RPMI7951 (cell line): Measurements from ENCODE around the gene ACSS1. TPM values are rescaled to one million over a fixed set of nuclear protein-coding genes. Genes with fewer than 3 reads are reported as not detected.

Experiments used
- DNase-seq: peaks from one replicate; pipeline ENCODE4 v3.0.0-alpha.2; 2012; ENCODE audit warnings: low read depth
- total RNA-seq: library from RNA; depleted of rRNA; stranded (reverse); fragments of >200 nt; shearing (Covaris generic); gene quantifications from 2 replicates; pipeline ENCODE4 v1.2.3, GENCODE V29; 2014

ACSS1 gene
- total RNA-seq, 1 experiment from 2014 or later = 1.6 TPM

DNA sequence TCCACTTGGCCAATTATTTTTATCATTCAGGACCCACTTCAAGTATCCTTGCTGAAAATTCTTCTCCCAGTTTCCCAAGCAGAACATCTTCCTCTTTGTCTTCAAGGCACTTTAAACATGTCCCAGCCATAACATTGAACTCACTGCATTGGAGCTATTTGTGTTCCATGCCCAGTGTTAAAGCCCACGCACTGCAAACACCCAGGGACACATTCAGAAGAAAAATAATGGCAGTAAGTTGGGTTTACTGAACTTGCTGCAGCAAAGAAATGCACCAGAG lies 63.8 kb downstream of the ACSS1 start:
- DNase-seq = no peak

DNA sequence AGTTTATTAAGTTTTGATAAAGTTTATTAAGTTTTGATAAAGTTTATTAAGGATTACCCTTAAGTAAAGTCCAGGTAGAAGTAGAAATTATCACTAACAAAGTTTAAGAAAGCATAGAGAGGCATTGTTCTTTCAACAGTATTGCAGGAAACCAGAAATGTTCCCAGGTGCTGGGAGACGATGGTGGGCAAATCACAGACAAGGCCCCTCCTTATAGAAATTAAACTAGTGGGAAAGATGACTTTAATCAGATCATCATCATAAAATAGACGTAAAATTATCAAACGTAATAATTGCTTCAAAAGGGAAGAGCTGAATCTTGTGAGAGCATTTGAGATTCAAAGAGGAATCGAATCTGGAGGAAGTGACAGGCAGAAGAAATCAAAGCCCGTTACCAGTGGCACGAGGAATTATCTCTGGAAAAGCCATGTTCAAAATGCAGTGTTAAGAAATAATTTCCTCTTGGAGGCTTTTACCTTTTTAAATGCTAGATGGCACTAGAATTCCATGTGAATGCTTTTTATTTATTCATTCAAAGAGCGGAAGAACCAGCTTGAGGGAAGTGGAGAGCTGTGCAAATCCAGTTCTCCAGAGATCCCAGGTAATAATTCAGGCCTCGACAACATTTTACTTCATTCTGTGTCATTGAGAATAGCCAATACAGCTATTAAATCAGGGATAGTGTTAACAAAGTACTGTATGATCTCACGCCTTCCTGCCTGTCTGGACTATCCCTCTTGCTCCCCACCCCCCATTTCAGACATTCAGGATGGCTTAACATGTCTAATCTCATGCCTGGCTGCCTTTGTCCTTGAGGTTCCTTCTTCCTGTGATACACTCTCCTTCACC lies 64.4 kb downstream of the ACSS1 start:
- peak; percentile 73 for DNase-seq

DNA sequence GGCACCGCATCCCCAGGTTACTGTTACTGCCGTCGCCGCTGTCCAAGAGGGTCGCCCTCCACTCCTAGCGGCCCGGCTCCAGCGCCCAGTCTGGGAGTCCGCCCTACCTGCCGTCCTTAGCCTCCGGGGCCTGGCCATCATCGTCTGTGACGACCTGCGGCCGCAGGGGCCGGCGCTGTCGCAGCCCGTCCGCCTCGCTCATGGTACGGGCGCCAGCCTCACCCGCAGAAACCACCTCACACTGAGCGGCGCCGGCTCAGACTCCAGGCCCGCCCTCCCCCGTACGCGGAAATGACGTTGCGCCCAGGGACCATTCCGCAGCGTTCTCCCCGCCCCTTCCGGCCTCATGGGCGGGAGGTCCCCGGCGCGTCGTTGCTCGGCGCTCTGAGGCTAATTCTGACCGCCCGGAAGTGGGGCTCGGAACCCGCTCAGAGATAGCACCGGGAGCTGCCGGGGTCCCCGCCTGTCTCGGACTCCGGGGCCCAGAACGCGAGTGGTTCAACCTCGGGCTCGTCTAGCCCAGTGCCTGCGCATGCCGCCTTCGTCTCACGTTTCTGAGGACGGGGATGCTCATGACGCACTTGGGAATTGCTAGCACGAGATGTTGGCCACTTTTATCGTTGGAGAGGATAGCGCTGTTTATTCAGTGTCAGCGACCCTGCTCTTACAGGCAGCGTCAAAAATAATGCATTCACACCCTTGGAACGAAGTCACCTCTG lies 65.3 kb downstream of the ACSS1 start, which contains the start of gene APMAP:
Gene APMAP, minus strand, starts transcription at position 265 of the 719 bp plus-strand sequence. Its CDS starts 63 bp downstream, at position 202.
- DNase-seq = peak; percentile 95

DNA sequence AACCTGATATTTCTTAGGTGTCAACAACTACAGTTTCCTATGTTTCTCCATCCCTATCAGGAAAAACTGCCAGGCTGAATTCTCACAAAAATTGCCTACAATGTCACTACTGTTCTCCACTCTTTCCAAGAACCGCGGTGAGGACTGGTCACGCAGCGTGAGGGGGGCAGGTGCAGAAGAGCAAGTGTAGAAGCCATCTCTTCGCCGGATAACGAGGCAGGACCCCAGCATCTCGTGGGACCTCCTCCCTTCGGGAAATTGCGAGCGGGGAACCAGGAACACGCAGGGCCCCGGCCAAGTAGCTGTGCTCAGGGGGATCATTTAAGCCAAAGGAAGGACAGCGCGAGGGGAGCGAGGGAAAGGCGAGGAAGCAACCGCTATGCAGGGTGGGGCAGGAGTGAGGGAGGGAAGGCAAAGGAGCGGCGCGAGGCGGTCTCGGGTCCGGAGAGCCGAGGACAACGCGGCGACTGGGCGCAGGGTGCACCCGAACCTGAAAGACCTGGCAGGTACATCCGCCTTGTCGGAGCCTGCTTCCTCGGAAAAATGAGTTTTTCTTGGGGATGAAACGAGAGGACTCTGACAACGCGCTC lies 65.9 kb downstream of the ACSS1 start:
- DNase-seq = peak; percentile 35

DNA sequence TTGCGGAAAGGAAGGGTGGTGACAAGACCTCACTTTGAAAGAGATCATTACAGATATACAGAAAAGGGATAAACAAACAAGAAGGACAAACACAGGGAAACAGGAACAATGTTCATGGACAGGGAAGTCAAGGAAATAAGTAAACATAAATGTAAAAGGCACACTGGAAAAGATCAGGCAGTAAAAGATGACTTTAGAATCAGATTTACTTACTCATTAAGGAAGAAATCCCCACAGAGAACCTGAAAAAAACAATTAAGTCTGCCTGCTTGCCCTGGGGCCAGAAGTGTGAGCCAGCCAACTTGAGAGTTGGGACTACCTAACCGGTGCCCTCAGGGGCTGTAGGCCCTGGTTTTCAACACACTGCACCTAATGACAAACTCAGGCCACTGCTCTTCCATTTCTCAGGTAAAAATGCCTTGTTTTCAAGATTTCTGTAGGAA lies 67.1 kb downstream of the ACSS1 start:
- peak; percentile 41 for DNase-seq

DNA sequence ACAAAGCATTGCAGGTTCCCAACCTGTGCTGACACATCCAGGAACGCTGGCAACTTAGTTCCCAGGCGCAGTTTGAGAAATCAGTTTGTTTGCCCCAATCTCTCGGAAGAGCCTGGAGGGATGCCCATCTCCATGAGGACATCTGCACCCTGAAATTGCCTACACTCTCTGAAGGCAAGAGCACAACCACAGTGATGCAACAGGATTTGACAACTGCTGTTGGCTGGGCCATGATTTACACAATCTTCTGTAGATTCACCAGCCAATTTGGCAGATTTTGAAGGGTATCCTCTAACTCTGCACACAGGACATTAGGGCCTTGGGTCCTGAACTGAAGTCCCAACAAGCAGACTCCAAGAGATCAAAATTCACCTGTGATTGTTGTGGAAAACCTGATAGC lies 68.8 kb downstream of the ACSS1 start:
- no peak for DNase-seq

GRCh38 chr20:24987873-24988835 lies 69.8 kb downstream of the ACSS1 start:
- DNase-seq = no peak

GRCh38 chr20:24987244-24987643 lies 70.7 kb downstream of the ACSS1 start:
- DNase-seq = no peak

DNA sequence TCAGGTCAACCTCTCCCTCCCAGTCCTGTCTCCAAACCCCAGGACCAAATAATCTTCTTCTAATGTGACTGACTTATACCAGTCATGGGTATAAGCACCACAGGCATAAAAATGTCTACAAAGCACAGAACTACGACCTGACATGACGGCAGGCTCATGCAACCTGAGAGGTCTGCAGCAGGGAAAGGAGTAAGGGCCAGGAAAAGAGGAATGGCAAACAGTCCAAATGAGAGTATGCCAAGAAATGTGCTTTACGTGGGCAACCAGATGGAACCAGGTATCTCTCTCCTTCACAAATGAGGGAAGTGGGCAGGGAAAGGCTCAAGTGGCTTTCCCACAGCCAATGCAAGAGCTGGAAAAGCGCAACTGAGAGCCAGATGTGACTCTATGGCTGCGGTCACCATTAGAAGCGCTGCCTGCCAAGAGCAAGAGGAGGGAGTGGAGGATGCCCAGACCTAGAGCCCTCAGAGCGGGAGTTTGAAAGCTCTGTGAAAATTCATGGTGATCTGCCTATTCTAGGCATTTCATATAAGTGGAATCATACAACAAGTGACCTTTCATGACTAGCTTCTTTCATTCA lies 71.4 kb downstream of the ACSS1 start:
- no peak for DNase-seq

- no peak for DNase-seq
Observed at GRCh38 chr20:24985802-24986201, 72.1 kb downstream of the ACSS1 start.

DNA sequence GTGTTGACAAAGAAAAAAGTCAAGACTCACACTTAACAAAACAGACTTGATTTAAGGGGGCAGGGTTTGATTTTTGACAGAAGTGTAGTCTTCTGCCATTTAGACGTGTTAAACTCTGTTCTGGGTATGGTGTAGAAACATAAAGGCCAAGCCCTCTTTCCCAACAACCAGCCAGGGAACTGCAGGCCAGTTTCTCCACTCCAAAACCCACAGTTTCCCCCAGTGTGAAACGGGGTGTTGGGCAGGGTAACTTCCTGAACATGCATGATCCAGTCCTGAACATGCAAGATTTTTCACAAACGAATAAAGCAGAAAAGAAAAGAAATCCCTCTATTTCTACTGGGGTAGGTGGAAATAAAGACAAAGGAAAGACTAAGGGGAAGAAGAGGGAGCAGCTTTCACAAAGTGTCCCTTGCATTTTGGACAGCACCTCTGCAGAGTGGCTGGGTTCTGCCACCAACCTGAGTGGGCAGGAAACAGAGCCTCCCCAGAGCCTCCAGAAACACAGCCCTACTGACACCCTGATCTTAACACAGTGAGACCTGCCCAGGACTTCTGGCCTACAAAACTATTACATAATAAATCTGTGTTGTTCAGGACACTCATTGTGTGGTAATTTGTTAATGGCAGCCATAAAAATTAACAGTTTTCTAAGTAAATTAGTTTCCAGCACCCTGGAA lies 72.8 kb downstream of the ACSS1 start:
- DNase-seq = no peak

DNA sequence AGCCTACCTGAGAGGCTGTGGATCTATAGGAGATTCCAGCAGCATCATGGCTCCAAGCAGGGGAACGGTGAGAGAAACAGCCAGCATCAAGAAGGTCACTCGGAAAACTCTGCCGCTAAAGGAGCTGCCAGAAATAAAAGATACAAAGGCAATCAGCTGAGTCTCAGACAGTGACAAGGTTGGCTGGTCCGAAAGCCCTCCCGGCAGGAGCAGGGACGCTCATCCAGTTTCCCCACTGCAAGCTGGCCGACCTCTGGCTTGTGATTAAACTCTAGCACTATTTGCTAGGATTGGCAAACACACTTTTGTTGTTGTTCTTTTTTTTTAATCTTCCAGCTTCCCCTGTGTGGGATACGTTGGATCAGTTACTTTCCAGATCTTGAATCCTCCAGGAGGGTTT lies 74.0 kb downstream of the ACSS1 start:
- no peak for DNase-seq

GRCh38 chr20:24981790-24982189 lies 76.1 kb downstream of the ACSS1 start:
- DNase-seq = no peak

DNA sequence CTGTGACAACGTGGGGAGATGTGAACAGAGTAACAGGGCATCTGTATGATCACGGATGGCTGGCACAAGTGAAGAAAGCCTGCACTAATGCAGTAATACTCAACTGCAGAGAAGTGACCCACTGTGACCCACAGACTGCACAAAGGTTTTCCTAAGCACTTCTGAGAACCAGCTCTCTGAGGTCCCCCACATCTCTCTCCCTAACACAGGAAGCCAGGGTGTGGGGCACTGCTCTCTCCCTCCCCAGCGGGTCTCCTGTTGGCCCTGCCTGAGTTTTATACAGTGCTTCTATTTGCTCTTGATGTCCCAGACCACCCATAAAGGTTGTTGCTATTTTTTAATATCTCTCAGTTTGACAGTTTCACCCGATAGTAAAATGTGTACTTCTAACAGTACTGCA lies 76.7 kb downstream of the ACSS1 start:
- no peak for DNase-seq

DNA sequence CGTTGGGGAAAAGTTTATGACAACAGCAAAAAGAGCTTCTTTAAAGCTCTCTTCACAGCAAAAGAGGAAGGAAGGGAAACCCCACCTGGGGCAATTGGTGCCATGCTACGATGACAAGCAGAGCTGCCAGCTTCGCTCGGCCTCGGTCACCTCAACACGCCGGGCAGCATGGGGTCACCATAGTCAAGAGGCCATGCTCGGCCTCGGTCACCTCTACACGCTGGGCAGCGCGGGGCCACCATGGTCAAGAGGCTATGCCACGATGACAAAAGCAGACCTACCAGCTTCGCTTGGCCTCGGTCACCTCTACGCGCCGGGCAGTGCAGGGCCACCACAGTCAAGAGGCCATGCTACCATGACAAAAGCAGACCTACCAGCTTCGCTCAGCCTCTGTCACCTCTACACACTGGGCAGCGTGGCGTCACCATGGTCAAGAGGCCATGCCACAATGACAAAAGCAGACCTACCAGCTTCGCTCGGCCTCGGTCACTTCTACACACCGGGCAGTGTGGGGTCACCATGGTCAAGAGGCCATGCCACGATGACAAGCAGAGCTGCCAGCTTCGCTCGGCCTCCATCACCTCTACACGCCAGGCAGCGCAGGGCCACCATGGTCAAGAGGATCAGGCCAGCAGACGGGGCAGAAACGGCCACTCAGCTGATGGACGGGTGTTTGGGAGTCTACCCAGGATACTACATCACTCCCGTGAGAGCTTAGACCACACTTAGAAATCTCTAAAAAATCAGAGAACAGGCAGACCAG lies 77.5 kb downstream of the ACSS1 start:
- DNase-seq = no peak

DNA sequence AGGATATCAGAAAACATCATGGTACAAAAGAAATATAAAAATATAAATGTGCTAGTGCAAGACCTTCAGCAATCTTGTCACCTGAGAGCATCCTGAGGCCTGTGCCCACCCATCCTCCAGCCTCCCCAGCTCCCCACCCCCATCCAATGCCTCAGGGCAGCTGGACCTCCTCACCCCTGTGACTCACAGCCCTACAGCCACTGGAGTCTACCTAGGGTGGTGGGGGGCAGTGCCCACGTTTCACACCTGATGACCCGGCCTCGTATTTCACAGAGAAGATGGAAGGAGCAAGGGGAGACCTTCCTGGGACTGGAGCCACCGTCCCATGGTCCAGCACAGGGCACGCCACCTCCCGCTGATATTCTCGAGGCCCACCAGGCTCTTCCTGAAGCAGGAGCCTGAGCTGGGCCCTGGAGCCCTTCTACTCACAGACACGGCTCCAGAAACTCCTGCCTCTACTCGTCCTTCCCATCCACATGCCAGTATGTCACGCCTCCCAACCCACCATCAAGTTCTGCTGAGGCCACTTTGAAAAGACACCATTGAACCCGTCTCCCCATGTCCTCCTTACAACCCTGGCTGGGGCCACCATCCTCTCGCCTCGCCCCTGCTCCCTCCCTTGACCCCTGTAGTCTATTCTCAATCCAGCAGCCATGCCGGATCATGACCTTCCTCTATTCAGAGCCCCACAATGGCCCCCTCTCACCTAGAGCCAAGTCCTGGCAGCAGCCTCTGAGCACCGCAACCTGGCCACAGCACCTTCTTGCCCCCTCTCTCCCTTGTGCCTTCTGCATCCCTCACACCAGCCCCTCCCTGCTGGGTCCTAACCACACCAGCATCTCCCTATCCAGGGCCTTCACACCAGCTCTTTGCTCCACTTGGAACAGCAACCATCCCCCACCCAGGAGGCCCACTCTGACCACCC lies 78.6 kb downstream of the ACSS1 start:
- no peak for DNase-seq

- no peak for DNase-seq
Observed at GRCh38 chr20:24978513-24978912, 79.4 kb downstream of the ACSS1 start.

DNA sequence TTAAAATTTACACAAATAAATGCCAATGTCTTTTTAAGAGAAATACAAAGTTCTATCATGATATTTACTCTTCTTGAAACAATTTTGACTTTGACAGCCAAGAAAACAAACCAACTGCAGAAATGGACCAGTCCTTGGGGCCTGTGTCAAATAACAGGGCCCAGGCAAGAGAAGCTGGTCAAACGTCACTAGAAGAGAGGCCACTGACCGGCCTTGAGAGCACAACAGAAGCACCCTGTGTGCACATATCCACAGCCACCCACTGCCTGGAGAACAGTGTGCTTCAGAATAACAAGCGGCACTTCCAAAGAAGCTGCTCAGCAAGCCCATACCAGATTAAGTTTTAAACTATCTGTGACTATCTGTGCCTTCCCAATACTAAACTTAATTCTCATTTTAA lies 80.1 kb downstream of the ACSS1 start:
- DNase-seq = no peak

DNA sequence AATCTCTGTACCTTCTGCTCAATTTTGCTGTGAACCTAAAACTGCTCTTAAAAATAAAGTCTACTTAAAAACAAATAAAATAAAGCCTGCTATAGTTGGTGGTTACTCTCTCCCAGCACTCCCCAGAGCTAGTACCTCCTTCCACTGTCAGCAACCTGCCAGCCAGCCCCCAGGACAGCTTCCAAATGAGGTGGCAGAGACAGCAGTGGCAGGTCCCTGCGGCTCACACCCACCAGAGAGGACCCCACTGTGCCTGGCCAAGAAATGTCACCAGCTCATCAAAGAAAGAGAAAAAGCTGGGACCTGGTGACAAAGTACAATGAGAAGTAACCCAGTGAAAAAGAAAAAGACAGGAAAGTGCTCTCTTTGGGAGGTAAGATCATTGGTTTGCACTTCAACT lies 80.6 kb downstream of the ACSS1 start:
- no peak for DNase-seq
